ENCODE data around the gene TRMO.

Gene TRMO

GRCh38 chr9:97900103-97900737 lies 22.1 kb downstream of the TRMO start:
- Mint-ChIP-seq H3K4me3 (no peak overlapping the region), H3K36me3 (ENCODE audit: low read depth) (peaks cover 18% of the 10 kb centered on the region), H3K9me3 (peaks cover 2% of the 10 kb centered on the region), H3K27me3 (ENCODE audit: low read depth) (no peaks in the 10 kb centered on the region), H3K27ac (no peak overlapping the region), H3K4me1 (no peaks in the 10 kb centered on the region)
- TF ChIP-seq CTCF (IDR thresholded peaks at IDR 0.05; ENCODE audit: unreplicated experiment in 3 of 3), result no peak

- no peak for TF ChIP-seq CTCF (IDR thresholded peaks at IDR 0.05; ENCODE audit: unreplicated experiment in 3 of 3)
- H3K27ac Mint-ChIP-seq, result no peak overlapping the region
Observed at GRCh38 chr9:97895695-97896332, 26.5 kb downstream of the TRMO start.

DNA sequence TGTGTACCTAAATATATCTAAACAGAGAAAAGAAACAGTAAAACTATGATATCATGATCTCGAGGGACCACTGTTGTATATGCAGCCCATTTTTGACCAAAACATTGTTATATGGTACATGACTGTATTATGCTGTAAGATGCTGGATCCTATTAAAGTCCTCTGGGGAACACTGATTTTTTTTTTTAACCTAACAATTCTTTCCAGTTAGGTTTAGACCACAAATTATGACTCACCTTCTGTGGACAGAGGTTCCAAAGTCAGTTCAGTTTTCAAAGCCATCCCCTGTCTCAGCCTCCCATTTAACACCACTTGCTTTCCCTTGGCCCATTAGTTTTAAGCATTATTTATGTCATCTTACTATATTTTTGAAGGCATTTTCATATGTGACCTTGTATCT lies 27.1 kb downstream of the TRMO start:
- peaks cover 21% of the 10 kb centered on the region for H3K9me3 Mint-ChIP-seq
- no peaks in the 10 kb centered on the region for H3K4me1 Mint-ChIP-seq

More at GRCh38 chr9:97895695-97896332, 26.5 kb downstream of the TRMO start:
- Mint-ChIP-seq H3K27me3 (ENCODE audit: low read depth) (peaks cover 11% of the 10 kb centered on the region), H3K9me3 (peaks cover 21% of the 10 kb centered on the region), H3K36me3 (ENCODE audit: low read depth) (peaks cover 7% of the 10 kb centered on the region), H3K4me1 (no peaks in the 10 kb centered on the region), H3K4me3 (no peak overlapping the region)

GRCh38 chr9:97892421-97892820 lies 29.9 kb downstream of the TRMO start:
- no peak for TF ChIP-seq CTCF (IDR thresholded peaks at IDR 0.05; ENCODE audit: unreplicated experiment in 3 of 3)
- Mint-ChIP-seq H3K4me3 (no peak overlapping the region), H3K27me3 (ENCODE audit: low read depth) (peaks cover 35% of the 10 kb centered on the region), H3K36me3 (ENCODE audit: low read depth) (peaks cover 7% of the 10 kb centered on the region), H3K27ac (no peak overlapping the region), H3K9me3 (peaks cover 21% of the 10 kb centered on the region), H3K4me1 (no peaks in the 10 kb centered on the region)

More for the DNA sequence above, 27.1 kb downstream of the TRMO start:
- no peak overlapping the region for H3K4me3 Mint-ChIP-seq
- no peak overlapping the region for H3K27ac Mint-ChIP-seq
- no peak for TF ChIP-seq CTCF (IDR thresholded peaks at IDR 0.05; ENCODE audit: unreplicated experiment in 3 of 3)
- peaks cover 7% of the 10 kb centered on the region for H3K36me3 Mint-ChIP-seq (ENCODE audit: low read depth)
- peaks cover 14% of the 10 kb centered on the region for H3K27me3 Mint-ChIP-seq (ENCODE audit: low read depth)

DNA sequence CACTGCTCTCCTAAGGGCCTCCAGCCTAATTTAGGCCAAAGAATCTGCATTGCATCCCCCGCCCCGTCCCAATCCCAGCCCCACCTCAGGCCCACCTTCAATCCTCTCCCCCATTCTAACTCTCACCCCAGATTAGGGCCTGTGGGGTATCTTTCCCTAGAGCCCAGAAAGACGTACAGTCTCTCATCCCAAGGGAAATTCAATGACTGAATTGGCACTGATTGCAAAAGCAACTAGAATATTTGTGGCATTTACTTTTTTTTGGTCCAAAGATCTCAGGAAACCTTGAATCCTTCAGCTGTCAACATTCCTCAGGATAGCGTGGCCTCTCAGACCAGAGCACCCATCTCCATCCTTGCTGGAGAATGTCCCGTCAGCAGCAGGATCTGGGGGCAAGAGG lies 30.6 kb downstream of the TRMO start:
- peaks cover 7% of the 10 kb centered on the region for H3K36me3 Mint-ChIP-seq (ENCODE audit: low read depth)
- peaks cover 35% of the 10 kb centered on the region for H3K27me3 Mint-ChIP-seq (ENCODE audit: low read depth)
- H3K4me1 Mint-ChIP-seq, result no peaks in the 10 kb centered on the region
- H3K4me3 Mint-ChIP-seq, result no peak overlapping the region
- H3K27ac Mint-ChIP-seq, result no peak overlapping the region
- peaks cover 21% of the 10 kb centered on the region for H3K9me3 Mint-ChIP-seq
- TF ChIP-seq CTCF (IDR thresholded peaks at IDR 0.05; ENCODE audit: unreplicated experiment in 3 of 3), result no peak
